Measurements from ENCODE around the gene SAFB.

- TF ChIP-seq POLR2AphosphoS5 (IDR thresholded peaks at IDR 0.05; ENCODE audit: low read depth, low read length) (no peak; the same call in 1 of the 2 replicates), POLR2A (IDR thresholded peaks at IDR 0.05; ENCODE audit: low read depth, low read length) (no peak; the same call in 1 of the 2 replicates), TAF1 (IDR thresholded peaks at IDR 0.05; ENCODE audit: low read depth, low read length) (no peak), SPI1 (IDR thresholded peaks at IDR 0.05; ENCODE audit: low read depth, low read length) (no peak), POU2F2 (IDR thresholded peaks at IDR 0.05; ENCODE audit: low read depth, low read length) (no peak)
Measured at GRCh38 chr19:5691822-5692722, 69.2 kb downstream of the SAFB start.

All from GM12891 (cell line).